Nephron progenitor cell (in vitro differentiated cells): ENCODE data around the gene ANKRD33B.
"Not testable (repeated sequence)": the region's sequence is repeated elsewhere in the genome, so short reads cannot be mapped to it uniquely, and the experiment has no call there.

Experiments
- DNase-seq: peaks from one replicate; pipeline ENCODE4 v3.0.0; 2021
- H3K27ac Mint-ChIP-seq: 2 replicates; pipeline ENCODE4 v1.8.0; 2021; ENCODE audit warnings: mild to moderate bottlenecking, moderate library complexity, mixed read lengths
- H3K27me3 Mint-ChIP-seq: 2 replicates; pipeline ENCODE4 v1.8.0; 2021; ENCODE audit warnings: mild to moderate bottlenecking, low read depth, mixed read lengths; ENCODE audit not compliant: poor library complexity
- H3K36me3 Mint-ChIP-seq: 2 replicates; pipeline ENCODE4 v1.8.0; 2021; ENCODE audit warnings: low read depth, mixed read lengths
- H3K4me1 Mint-ChIP-seq: 2 replicates; pipeline ENCODE4 v1.8.0; 2021; ENCODE audit warnings: mixed read lengths
- H3K4me3 Mint-ChIP-seq: 2 replicates; pipeline ENCODE4 v1.8.0; 2021; ENCODE audit warnings: mild to moderate bottlenecking, moderate library complexity, mixed read lengths
- H3K9me3 Mint-ChIP-seq: 2 replicates; pipeline ENCODE4 v1.8.0; 2021; ENCODE audit warnings: mild to moderate bottlenecking, moderate library complexity, mixed read lengths
- CTCF ChIP-seq: fragments of 200-600 bp; sonication (generic); IDR thresholded peaks from 2 replicates; pipeline ENCODE4 v1.5.0; 2021; ENCODE audit warnings: antibody characterized with exemption

Gene ANKRD33B

DNA sequence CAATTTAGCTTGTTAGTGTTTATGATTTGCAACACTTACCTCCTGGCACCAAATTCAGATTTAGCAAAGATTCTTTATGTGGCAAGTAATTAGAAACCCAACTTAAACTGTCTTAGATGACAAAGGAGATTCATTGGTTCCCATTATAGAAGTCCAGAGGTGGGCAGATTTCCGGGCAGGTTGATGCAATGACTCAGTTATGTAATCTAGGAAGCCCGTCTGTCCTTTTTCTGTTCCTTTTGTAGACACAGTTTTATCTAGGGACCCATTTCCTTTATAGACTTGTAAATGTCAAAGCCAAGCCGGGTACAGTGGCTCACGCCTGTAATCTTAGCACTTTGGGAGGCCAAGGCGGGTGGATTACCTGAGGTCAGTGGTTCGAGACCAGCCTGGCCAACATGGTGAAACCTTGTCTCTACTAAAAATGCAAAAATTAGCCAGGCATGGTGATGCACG, 20.3 kb upstream of the ANKRD33B start:
- Mint-ChIP-seq H3K4me3 (no peak overlapping the region), H3K4me1 (peaks cover 13% of the 10 kb centered on the region), H3K27me3 (peaks cover 32% of the 10 kb centered on the region), H3K36me3 (no peaks in the 10 kb centered on the region), H3K9me3 (no peaks in the 10 kb centered on the region), H3K27ac (no peak overlapping the region)
- no peak for DNase-seq
- no peak for TF ChIP-seq CTCF

DNA sequence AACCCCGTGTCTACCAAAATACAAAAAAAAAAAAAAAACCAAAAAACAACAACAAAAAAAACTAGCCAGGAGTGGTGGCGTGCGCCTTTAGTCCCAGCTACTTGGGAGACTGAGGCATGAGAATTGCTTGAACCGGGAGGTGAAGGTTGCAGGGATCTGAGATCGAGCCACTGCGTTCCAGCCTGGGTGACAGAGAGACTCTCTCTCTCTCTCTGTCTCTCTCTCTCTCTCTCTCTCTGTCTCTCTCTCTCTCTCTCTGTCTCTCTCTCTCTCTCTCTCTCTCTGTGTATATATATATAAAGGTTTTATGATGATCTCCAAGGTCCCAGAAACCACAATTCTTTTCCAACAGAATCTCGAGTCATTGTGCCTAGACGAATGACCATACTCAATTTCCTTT, 18.8 kb upstream of the ANKRD33B start:
- no peak for TF ChIP-seq CTCF
- Mint-ChIP-seq H3K9me3 (no peaks in the 10 kb centered on the region), H3K4me3 (no peak overlapping the region), H3K27me3 (peaks cover 32% of the 10 kb centered on the region), H3K4me1 (peaks cover 2% of the 10 kb centered on the region), H3K27ac (no peak overlapping the region), H3K36me3 (no peaks in the 10 kb centered on the region)
- no peak for DNase-seq

- no peak overlapping the region for H3K27ac Mint-ChIP-seq
- H3K27me3 Mint-ChIP-seq: peaks cover 30% of the 10 kb centered on the region
- no peaks in the 10 kb centered on the region for H3K9me3 Mint-ChIP-seq
- H3K4me1 Mint-ChIP-seq: peaks cover 10% of the 10 kb centered on the region
- DNase-seq: no peak
- TF ChIP-seq CTCF: no peak
- no peaks in the 10 kb centered on the region for H3K36me3 Mint-ChIP-seq
- H3K4me3 Mint-ChIP-seq: no peak overlapping the region
These were observed 17.7 kb upstream of the ANKRD33B start for GRCh38 chr5:10546186-10546585.

DNA sequence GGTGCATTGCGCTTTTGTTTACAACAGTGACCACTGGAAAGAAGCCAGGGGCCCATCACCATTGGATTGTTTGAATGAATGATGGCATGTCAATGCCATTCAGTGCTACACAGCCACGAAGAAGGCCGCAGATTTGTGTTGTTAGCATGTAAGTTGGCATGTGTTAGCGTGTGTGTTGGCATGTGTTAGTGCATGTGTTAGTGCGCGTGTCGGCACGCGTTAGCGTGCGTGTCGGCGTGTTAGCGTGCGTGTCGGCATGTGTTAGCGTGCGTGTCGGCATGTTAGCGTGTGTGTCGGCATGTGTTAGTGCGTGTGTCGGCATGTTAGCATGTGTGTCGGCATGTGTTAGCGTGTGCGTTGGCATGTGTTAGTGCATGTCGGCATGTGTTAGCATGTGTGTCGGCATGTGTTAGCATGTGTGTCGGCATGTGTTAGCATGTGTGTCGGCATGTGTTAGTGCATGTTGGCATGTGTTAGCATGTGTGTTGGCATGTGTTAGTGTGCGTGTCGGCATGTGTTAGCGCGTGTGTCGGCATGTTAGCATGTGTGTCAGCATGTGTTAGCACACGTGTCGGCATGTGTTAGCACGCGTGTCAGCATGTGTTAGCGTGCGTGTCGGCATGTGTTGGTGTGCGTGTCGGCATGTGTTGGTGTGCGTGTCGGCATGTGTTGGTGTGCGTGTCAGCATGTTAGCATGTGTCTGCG, 15.3 kb upstream of the ANKRD33B start:
- H3K4me3 Mint-ChIP-seq: no peak overlapping the region
- TF ChIP-seq CTCF: no peak
- no peak for DNase-seq
- H3K27me3 Mint-ChIP-seq: peaks cover 22% of the 10 kb centered on the region
- H3K36me3 Mint-ChIP-seq: no peaks in the 10 kb centered on the region
- H3K9me3 Mint-ChIP-seq: no peaks in the 10 kb centered on the region
- H3K4me1 Mint-ChIP-seq: peaks cover 16% of the 10 kb centered on the region
- H3K27ac Mint-ChIP-seq: no peak overlapping the region

DNA sequence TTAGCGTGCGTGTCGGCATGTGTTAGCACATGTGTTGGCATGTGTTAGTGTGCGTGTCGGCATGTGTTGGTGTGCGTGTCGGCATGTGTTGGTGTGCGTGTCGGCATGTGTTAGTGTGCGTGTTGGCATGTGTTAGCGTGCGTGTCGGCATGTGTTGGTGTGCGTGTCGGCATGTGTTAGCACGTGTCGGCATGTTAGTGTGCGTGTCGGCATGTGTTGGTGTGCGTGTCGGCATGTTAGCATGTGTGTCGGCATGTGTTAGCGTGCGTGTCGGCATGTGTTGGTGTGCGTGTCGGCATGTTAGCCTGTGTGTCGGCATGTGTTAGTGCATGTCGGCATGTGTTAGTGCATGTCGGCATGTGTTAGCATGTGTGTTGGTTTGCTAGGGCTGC, 14.8 kb upstream of the ANKRD33B start:
- not testable (repeated sequence) for H3K36me3 Mint-ChIP-seq, H3K9me3 Mint-ChIP-seq, DNase-seq, H3K27ac Mint-ChIP-seq, H3K4me3 Mint-ChIP-seq
- H3K4me1 Mint-ChIP-seq: peaks cover 16% of the 10 kb centered on the region
- peaks cover 23% of the 10 kb centered on the region for H3K27me3 Mint-ChIP-seq

DNA sequence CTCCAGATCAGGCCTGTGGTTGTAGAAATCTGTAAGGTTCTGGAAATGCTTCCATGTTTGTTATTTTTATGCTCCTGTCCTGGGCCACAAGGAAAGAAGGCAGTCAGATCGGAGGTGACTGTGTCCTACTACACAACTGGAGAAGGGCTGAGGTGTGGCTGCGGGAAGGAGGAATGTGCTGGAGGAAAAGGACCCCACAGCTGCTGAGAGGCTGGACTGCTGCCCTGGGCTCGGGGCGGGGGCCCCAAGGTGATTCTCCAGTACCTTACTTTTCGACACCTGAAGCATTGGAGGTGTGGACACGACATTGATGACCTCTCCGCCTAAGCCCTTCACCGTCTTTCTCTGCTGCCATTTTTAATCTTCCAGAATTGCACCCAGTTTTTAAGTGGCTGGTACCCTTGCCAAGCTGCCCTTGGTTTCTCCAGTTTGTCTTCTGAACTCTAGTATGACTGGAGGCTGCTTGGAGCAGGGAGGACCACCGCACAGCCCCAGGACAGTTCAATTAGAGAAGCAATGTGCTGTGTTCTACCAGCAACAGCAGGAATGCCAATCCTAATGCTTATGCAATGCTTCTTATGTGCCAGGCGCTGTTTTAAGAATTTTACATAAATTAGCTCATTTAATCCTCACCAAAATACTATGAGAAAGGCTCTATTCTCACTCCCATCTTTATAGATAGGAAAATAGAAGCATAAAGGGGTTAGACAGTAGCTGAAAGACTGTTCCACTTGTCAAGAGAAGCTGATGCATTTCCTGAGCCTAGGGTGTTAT, 13.5 kb upstream of the ANKRD33B start:
- Mint-ChIP-seq H3K4me1 (peaks cover 16% of the 10 kb centered on the region), H3K27me3 (peaks cover 17% of the 10 kb centered on the region), H3K27ac (no peak overlapping the region), H3K9me3 (no peaks in the 10 kb centered on the region), H3K36me3 (no peaks in the 10 kb centered on the region), H3K4me3 (no peak overlapping the region)
- no peak for TF ChIP-seq CTCF
- DNase-seq: no peak
